SHP77 treated with DMSO at 0.1 percent for 48 hours (cell line): ENCODE data around the gene EPHB1.
A peak's percentile ranks its signal among the peaks of the same experiment; 100 is the strongest.

Experiments used
- DNase-seq: peaks from one replicate; lab custom pipeline; 2025; lab: John Stamatoyannopoulos, UW

The EPHB1 gene

DNA sequence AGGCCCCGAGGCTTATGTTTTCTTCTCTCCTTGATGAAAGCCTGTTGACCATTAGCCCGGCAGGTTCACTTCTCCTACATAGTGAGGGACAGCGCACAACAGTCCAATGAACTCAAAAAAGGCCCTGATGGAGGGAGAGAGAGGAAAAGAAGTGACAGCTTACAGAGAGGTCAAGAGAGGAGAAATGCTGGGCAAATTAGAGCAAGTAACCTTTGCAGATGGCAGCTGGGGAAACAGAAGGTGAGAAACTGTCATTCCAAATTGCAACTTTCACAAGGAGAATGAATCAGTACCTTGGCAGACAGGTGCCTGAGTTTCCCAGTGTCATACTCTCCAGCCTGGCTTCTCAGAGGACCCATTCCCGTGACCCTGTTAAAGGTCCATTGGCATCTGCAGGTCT is 252.0 kb downstream of the EPHB1 start:
- DNase-seq = no peak

DNA sequence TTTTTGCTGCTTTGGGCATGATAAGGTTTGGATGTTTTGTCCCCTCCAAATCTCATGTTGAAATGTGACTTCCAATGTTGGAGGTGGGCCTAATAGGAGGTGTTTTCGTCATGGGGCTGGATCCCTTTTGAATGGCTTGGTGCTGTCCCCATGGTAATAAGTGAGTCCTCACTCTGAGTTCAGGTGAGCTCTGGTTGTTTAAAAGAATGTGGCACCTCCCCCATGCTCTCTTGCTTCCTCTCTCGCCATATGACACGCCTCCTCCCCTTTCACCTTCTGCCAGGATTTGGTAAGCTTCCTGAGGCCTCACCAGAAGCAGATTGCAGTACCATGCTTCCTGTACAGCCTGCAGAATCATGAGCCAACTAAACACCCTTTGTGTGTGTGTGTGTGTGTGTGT is 255.5 kb downstream of the EPHB1 start:
- DNase-seq = no peak

DNA sequence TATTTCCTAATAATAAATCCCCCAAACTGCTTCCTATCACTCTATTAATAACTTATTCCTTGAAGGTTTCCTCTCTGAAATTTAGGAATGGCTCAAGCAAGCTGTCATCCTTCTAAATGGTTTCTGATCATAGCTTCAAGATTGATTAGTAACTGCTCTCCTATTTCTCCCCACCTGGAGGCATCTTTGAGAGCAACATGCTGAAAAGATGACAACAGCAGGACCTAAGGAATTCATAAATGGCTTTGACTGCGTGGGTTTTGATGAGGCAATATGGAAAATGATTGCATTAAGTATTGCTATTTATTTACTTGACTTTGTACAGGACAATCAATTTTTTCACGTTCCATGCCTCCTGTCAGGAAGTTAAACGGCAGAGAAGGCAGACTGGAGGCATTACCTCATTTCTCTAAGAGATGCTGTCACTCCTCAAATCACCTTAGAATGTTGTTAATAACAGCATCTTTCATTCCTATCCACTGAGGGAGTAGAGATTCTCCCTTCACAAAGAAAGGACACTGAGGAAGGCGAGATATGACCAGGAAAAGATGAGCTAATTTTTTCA is 256.4 kb downstream of the EPHB1 start:
- no peak for DNase-seq

DNA sequence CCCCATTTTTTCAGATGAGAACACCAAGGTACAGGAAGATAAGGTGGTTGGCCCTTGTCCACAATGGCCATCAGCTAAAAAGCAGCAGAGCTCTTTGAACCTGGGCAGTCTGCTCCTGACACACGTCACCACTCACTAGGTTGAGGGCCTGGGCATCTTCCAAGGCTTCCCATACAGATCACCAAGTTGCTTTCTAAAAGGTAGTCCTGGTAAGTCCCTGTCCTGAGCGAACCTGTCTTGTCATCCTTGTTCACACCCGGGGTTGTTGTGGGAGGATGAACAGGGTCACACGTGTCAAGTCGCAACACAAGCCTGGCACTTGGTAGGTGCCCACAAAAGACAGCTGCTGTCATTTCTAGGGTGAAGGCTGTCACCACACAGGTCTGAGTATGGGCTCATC is 260.4 kb downstream of the EPHB1 start:
- DNase-seq = no peak

DNA sequence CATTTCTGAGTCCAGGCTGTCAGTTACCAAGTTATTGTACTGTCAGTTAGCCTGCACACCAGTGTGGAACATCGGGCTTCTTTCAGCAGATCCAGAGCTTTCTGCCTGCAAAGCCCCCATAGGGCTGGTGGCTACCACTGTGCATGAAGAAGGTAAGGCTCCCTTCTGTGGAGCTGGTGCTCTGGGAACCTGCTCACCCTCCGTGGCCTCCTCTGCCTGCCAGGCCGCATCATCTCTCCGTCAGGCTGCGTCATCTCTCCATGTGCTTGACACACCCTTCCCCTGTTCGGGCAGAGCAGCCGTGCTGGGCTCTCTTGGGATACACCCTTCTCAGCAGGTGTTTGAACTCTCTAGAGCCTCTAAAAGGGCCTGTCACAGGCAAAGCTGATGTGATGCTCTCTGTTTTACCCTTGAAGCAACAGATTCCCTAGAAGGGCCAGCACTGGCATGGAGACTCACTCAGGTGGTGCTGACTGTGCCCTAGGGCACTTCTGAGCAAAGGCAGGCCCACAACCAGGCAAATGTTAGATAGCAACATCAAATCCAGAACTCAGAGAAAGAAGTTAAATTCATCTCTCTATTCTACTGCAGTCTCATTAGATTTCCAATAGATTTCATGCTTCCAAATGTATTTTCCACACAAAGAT is 261.1 kb downstream of the EPHB1 start:
- DNase-seq = no peak

DNA sequence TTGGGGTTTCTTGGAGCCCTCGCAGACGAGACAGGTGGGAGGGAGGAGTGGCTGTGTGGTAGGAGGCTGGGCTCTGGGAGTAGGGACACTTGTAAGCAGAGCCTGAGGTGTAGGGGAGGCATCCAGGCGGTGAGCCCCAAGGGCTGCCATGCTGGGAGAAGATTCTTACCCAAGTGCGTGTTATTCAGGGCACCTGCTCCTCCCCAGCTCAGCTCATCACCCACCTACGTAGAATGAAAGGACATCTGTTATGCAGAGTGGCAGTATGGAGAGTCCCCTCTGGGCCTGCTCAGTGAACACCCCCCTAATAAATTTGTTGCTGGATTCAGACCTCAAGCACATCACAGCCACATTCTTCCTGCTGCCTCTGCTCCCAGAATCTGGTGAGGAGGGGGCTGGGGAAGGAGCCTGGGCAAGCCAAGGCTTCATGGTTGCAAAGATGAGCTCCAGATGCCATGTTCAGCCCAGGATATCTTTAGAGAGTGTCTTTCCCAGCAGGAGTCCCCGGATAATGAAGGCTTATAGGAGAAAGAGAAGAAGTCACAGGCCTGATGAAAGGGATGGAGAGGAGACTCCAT is 261.8 kb downstream of the EPHB1 start:
- DNase-seq = no peak

DNA sequence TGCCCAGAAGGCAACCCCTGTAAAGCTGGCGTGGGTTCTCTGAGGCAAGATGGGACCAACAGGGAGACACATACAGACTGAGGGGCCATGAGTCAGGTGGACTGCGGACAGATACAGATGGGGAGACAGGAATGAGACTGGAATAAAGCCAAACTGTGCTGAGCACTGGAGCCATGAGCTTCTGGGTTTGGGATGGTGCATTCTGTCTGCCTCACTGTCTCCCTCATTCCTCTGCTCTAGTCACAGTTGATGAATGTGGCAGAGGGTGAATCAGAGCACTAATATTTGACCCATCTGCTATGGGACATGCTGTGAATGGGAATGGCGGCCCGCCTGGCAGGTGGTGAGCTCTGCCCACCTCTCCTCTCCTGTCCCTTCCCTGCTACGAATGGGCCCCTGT is 262.9 kb downstream of the EPHB1 start:
- DNase-seq = no peak

DNA sequence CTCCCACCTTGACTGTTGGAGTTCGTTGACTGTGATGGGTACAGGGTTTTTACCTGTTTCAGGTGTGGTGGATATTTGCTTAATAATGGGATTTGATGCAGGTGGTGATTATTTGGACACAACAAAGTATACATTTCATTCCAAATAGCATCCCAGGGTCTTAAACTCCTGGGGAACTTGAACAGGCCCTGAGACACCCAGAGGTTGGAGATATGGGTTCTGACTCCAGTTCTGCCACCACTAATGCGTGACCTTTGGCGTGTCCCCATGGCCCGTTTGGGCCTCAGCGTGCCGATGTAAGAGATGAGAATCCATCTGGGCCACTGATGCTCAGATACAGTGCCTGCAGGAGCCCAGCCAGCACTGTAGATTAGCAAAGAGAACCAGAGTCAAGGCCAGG is 264.5 kb downstream of the EPHB1 start:
- no peak for DNase-seq

DNA sequence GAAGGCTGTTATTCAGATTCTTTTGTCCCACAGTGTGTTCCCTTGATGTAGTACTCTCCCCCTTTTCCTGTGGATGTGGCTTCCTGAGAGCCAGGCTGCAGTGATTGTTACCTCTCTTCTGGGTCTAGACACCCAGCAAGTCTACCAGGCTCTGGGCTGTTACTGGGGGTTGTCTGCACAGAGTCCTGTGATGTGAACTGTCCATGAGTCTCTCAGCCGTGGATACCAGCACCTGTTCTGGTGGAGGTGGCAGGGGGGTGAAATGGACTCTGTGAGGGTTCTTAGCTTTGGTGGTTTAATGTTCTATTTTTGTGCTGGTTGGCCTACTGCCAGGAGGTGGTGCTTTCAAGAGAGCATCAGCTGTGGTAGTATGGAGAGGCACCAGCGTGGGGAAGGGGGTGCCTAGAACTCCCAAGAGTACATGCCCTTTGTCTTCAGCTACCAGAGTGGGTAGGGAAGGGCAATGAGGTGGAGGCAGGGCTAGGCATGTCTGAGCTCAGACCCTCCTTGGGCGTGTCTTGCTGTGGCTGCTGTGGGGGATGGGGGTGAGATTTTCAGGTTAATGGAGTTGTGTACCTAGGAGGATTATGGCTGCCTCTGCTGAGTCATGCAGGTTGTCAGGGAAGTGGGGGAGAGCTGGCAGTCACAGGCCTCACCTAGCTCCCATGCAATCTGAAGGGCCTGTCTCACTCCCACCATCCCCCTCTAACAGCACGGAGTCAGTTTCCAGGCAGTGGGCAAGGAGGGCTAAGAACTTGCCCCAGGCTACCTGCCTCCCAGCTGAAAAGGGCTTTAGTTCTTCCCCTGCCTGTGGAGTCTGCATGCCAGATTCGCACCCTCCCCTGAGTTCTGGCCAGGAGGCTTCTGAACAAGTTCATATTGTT is 272.0 kb downstream of the EPHB1 start:
- peak; percentile 17 for DNase-seq

DNA sequence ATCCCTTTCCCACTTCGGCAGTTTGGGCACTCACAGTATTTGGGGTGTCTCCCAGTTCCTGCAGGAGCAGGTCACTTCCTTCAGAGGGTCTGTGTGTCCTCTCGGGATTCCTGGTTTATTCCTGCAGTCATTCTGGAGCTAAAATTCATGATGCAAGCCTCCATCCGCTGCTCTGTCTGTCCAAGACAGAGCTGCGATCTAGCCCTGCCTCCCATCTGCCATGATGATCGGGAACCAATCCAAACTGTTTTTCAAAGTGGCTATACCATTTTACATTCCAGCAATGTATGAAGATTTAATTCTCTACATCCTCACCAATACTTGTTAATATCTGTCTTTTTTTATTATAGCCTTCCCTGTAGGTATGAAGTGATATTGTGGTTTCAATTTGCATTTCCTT is 273.0 kb downstream of the EPHB1 start:
- no peak for DNase-seq

DNA sequence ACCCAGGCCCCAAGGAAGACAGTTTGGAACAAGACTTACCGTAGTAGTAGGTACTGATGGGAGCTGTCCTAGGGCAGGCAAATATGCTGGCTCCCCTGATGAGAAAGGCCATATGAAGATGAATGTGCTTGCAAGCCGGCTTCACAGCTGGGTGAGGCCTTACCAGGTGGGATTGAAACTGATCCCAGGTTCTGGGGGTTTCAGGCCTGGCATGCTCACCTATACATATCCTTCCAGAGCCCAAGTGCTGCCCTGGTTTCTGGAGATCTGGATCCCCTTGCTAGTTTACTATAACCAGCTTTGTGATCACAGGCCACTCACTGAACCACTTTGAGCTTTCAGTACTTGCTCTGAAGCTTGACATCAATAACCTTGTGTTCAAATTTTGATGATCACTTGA is 274.3 kb downstream of the EPHB1 start:
- no peak for DNase-seq

DNA sequence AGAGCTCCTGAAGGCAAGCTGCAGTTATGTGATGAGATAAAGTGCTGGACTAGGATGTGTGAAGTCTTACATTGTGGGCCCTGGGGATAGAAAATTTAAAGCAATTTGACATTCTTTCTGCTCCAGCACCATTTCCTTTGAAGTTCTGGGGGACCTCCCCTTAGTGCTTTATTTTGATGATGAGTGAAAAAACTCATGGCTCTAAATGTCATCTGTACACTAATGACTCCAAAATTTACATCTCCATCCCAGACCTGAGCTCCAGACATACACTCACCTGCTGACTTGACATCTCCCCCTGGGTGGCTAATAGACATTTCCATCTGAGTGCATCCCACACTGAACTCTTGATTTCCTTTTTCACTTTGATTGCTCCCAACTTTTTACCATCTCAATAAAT is 276.4 kb downstream of the EPHB1 start:
- no peak for DNase-seq

DNA sequence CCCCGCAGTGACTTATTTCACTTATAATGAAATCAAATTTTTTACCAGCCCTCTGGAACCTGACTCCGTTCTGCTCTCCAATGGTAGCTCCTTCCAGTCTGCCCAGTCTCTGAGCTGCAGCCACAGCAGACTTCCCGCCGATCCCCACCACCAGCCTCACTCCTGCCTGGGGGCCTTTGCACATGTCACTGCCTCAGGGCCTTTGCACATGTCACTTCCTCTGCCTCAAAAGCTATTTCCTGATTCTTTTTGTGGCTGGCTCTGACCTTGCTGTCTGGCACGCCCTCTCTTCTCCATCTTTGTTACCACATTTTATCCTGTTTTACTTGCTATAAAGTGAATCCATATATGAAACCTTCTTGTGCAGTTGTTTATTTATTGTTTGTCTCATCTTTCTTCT is 277.4 kb downstream of the EPHB1 start:
- no peak for DNase-seq

DNA sequence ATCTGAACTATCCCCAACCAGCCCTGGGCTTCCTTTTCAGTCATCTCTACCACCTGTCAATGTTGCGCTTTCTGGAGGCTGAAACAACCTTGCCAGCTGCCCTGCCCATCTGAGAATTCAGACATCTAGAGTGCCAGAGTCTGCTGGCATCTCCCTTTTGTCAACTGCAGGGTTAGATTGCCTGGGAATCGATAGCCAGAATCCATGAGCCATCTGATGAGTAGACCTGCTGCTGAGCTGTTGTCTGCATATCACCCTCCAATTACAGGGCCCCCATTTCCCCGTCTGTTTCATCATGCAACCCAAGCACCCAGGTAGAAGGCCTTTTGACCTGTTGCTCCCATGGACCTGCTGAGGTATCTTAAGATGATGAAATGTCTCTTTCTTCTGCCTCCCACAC is 280.1 kb downstream of the EPHB1 start:
- no peak for DNase-seq

DNA sequence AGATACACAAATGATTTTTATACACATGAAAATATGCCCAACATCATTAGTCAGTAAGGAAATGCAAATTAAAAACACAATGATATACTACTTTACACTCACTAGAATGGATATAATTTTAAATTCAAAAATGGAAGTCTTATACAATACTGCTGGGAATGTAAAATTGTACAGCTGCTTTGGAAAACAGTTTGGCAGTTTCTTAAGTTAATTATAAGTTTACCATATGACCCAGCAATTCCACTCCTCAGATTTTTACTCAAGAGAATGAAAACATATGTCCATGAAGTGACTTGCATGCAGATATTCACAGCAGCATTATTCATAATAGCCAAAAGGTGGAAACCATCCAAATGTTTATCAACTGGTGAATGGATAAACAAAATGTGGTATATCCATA is 281.3 kb downstream of the EPHB1 start:
- no peak for DNase-seq

DNA sequence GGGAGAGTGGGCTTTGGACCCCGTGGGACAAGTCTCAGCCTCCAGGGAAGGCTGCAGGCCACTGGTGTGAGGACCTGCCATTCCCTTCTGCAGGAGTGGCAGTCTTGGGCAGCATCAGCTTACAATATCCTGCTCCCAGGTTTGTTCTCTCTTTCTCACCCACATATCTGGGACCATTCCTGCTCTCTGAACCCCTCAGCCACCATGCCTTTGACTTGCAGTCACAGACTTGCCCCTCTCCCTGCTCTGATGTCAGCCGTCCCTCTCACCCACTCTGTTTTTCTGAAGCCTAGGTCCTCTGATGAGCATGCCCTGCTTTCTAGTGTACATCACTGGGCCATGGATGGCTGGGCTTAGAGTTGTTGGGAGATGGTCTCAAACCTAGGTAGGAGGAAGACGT is 282.1 kb downstream of the EPHB1 start:
- DNase-seq = no peak

DNA sequence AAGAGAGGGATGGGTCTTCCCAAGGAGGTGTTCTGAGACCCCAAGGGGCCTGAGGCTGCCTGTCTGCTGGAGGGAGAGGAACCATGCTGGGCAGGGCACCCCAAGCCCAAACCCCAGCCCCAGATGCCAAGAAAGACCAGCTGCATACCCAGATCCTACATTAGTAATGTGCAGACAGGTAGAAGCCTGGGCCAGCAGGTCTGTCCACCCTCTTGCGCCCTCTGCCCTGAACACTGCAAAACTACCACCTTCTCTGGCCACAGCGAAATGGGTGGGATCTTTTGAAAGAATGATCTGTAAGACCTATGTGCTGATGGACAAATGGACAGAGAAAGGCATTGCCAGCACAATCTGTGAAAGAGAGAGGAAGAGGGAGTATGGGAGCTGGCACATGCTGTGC is 283.2 kb downstream of the EPHB1 start:
- DNase-seq = no peak

DNA sequence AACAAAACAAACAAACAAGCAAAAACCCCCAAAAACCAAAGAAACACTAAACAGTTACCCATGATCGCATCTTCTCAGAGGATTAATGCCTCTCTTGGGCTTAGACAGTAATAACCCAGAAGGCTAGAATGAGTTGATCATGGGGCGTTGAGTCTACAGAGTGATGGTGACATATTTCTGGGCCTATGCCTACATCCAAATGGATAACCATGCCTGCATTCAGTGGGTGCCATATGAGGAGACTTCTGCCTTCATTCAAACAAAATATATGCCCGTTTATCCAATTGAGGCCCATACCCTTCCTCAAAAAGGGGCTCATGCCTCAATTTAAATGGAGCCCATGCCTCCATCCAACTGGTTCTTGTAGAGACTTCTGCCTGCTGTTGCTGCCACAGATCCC is 284.0 kb downstream of the EPHB1 start:
- DNase-seq = no peak

DNA sequence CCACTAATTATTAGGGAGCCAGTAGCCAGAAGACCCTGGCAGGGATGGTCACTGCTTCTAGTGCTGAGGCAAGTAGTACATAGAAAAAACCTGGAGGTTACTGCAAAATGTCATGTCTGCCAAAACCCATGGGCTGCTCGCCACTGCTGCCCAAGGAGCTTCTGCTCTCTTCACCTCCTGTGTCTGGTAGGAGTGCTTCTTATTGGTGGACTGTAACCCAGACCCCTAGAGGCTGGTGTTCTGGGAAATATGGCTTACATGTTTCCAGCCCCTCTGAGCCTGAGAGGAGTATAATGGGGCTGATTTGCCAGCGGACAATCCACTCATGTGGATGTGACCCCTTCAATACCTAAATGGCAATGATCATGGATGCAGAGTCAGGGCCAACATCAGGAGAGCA is 286.4 kb downstream of the EPHB1 start:
- no peak for DNase-seq

DNA sequence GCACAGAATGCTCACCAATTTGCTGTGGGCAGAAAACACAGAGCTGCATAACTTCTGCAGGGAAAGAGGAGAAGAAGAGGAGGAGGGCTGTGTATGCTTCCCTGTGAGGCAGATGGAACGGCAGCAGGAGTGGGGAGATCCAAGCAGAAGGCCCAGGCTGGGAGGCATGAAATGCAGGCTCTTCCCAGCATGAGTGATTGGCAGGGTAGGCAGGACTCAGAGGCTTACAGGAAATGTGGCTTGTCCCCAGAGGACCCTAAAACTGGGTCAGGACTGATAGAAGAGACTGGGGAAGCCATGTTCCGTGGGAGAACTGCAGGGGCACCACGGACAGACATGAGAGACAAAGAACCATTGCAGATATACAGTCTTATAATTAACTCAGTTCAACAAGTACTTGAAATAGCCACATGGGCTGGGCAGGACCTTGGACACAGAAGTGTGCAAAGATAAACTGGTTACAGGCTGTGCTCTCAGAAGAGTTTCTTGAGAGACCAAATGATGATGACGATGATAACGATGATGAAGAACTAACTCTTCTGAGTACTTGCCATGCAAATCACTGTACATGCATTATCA is 286.9 kb downstream of the EPHB1 start:
- no peak for DNase-seq

DNA sequence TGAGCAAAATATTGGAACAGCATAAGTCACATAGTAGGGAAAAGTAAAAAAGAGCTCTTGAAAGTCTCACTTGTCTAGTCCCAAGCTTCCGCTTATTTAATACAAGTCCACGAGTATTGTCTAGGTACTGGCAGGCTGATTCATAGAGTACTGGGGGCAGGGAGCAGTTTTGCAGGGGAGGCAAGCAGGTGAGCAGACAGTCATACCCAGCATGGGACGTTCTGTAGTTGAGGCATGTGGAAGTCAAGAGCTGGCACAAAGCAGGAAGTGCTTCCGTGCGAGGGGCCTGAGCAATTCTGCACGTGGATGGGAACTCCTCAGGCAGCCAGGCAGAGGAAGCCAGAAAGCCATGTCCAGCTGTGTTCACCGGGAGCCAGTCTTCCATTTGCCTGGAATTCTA is 287.6 kb downstream of the EPHB1 start:
- no peak for DNase-seq

DNA sequence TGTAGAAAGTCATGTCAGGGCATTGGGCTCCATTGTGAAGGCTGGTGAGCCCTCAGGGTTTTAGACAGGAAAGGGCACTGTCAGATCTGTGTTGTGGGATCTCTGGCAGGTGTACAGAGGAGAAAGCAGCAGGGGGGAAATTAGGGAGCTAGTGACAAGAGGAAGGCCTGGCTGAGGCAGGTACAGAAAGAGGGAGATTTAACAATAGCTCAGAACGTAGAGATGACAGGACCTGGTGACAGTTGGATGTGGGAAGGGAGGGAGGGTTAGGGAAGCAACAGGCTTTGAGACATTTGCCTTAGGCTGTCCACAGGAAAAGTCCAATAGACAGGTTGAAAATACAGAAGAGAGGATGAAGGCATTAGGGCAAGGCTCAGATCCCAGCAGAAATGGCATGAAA is 288.1 kb downstream of the EPHB1 start:
- DNase-seq = no peak

DNA sequence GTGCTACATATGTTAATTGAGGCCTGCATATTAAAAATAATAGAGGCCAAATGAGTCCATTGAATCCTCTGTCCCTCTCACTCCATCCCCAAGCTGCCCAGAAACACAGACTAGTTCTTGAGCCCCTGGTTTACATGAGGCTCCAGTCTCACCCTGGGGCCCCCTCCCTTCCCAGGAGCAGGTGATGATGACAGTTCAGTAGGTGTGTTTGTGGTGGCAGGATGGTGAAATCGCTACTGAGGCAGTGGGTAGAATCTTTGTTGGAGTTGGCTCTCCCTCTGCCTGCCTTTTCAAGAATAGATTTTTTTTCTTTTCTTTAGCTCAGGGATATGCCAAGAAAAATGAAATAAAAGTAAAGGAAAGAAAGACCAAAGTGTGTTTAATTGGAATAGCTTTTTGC is 288.7 kb downstream of the EPHB1 start:
- no peak for DNase-seq
